Nephron progenitor cell (in vitro differentiated cells): Measurements from ENCODE around the gene TPSB2.
"Not testable (repeated sequence)": the region's sequence is repeated elsewhere in the genome, so short reads cannot be mapped to it uniquely, and the experiment has no call there.

Experiments used
- DNase-seq: peaks from one replicate; pipeline ENCODE4 v3.0.0; 2021
- H3K27ac Mint-ChIP-seq: 2 replicates; pipeline ENCODE4 v1.8.0; 2021; ENCODE audit warnings: mild to moderate bottlenecking, moderate library complexity, mixed read lengths
- H3K27me3 Mint-ChIP-seq: 2 replicates; pipeline ENCODE4 v1.8.0; 2021; ENCODE audit warnings: mild to moderate bottlenecking, low read depth, mixed read lengths; ENCODE audit not compliant: poor library complexity
- H3K36me3 Mint-ChIP-seq: 2 replicates; pipeline ENCODE4 v1.8.0; 2021; ENCODE audit warnings: low read depth, mixed read lengths
- H3K4me1 Mint-ChIP-seq: 2 replicates; pipeline ENCODE4 v1.8.0; 2021; ENCODE audit warnings: mixed read lengths
- H3K4me3 Mint-ChIP-seq: 2 replicates; pipeline ENCODE4 v1.8.0; 2021; ENCODE audit warnings: mild to moderate bottlenecking, moderate library complexity, mixed read lengths
- H3K9me3 Mint-ChIP-seq: 2 replicates; pipeline ENCODE4 v1.8.0; 2021; ENCODE audit warnings: mild to moderate bottlenecking, moderate library complexity, mixed read lengths
- TF ChIP-seq, protein P1 (sequence below): fragments of 200-600 bp; sonication (generic); IDR thresholded peaks from 2 replicates; pipeline ENCODE4 v1.5.0; 2021; ENCODE audit warnings: antibody characterized with exemption

TPSB2 gene

DNA sequence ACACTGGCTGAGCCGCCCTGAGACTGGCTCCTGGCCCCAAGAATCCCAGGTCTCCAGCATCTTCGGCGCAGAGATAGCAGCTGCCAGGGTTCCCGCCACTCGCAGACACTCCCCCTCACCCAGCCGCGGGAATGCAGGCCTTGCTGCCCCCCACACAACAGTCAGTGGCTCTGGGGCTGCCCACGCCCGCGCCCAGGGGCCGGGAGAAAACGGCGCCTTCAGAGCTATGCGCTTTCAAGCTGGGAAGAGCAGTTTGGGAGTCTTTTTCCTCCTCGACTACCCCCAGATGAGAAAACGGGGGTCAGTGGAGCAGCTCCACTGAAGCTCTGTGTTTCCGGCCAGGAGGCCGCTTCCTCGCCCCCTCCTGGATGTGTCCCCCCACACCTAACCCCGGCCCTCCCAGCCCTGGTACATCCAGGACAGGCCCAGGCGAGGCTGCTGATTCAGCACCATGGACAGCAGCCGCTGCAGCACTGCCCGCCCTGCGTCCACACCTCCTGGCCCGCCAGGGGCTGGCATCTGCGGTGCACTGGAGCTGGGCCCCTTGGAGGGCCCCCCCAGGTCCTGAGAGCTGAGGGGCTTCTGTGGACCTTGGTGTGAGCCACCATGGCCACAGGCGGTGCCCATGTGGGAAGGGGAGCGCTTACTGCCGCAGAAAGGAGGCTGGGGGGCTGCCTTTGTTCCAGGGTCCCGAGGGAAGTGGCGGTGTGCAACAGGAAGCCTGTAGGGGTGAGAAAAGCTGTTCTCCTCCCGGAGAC is 41.4 kb downstream of the TPSB2 start:
- TF ChIP-seq, protein P1, sequence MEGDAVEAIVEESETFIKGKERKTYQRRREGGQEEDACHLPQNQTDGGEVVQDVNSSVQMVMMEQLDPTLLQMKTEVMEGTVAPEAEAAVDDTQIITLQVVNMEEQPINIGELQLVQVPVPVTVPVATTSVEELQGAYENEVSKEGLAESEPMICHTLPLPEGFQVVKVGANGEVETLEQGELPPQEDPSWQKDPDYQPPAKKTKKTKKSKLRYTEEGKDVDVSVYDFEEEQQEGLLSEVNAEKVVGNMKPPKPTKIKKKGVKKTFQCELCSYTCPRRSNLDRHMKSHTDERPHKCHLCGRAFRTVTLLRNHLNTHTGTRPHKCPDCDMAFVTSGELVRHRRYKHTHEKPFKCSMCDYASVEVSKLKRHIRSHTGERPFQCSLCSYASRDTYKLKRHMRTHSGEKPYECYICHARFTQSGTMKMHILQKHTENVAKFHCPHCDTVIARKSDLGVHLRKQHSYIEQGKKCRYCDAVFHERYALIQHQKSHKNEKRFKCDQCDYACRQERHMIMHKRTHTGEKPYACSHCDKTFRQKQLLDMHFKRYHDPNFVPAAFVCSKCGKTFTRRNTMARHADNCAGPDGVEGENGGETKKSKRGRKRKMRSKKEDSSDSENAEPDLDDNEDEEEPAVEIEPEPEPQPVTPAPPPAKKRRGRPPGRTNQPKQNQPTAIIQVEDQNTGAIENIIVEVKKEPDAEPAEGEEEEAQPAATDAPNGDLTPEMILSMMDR: no peak
- DNase-seq: peak; percentile 89
- Mint-ChIP-seq H3K27ac (no peak overlapping the region), H3K27me3 (peaks cover 4% of the 10 kb centered on the region), H3K4me1 (peaks cover 14% of the 10 kb centered on the region), H3K4me3 (no peak overlapping the region), H3K9me3 (no peaks in the 10 kb centered on the region), H3K36me3 (no peaks in the 10 kb centered on the region)

DNA sequence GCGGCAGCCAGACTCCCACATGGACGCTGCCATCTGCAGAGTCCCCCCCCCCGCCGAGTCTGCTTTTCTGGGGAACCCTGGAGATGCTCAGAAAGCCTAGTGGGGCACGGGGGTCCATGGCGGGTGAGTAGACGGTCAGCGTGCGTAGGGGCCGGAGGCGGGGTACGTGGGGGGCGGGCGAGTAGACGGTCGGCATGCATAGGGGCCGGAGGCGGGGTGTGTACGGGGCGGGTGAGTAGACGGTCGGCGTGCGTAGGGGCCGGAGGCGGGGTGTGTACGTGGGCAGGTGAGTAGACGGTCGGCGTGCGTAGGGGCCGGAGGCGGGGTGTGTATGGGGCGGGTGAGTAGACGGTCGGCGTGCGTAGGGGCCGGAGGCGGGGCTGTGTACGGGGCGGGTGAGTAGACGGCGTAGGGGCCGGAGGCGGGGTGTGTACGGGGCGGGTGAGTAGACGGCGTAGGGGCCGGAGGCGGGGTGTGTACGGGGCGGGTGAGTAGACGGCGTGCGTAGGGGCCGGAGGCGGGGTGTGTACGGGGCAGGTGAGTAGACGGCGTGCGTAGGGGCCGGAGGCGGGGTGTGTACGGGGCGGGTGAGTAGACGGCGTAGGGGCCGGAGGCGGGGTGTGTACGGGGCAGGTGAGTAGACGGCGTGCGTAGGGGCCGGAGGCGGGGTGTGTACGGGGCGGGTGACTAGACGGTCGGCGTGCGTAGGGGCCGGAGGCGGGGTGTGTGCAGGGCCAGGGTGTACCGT is 44.4 kb downstream of the TPSB2 start:
- H3K4me3 Mint-ChIP-seq, H3K27me3 Mint-ChIP-seq, H3K36me3 Mint-ChIP-seq, H3K27ac Mint-ChIP-seq, H3K9me3 Mint-ChIP-seq, DNase-seq: not testable (repeated sequence)
- peaks cover 23% of the 10 kb centered on the region for H3K4me1 Mint-ChIP-seq

DNA sequence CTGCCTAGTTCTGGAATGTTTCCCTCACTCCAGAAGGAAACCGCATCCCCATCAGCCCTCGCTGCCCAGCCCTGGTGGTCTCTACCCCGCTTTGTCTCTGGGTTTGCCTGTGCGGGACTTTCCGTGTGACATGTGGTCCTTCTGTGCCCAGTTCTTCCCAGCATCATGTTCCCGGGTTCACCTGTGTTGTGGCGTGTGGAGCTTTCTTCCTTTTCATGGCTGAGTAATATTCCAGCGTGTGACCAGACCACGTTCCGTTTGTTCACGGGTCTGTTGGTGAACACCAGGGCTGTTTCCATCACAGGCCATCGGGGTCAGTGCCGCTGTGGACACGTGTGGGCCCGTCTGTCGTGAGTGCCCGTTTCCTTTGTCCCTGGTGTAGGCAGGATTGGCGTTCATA is 45.0 kb downstream of the TPSB2 start:
- Mint-ChIP-seq H3K36me3 (no peaks in the 10 kb centered on the region), H3K9me3 (no peaks in the 10 kb centered on the region), H3K4me3 (no peak overlapping the region), H3K4me1 (peaks cover 23% of the 10 kb centered on the region), H3K27me3 (peaks cover 4% of the 10 kb centered on the region), H3K27ac (no peak overlapping the region)
- no peak for DNase-seq
- TF ChIP-seq, protein P1: no peak

DNA sequence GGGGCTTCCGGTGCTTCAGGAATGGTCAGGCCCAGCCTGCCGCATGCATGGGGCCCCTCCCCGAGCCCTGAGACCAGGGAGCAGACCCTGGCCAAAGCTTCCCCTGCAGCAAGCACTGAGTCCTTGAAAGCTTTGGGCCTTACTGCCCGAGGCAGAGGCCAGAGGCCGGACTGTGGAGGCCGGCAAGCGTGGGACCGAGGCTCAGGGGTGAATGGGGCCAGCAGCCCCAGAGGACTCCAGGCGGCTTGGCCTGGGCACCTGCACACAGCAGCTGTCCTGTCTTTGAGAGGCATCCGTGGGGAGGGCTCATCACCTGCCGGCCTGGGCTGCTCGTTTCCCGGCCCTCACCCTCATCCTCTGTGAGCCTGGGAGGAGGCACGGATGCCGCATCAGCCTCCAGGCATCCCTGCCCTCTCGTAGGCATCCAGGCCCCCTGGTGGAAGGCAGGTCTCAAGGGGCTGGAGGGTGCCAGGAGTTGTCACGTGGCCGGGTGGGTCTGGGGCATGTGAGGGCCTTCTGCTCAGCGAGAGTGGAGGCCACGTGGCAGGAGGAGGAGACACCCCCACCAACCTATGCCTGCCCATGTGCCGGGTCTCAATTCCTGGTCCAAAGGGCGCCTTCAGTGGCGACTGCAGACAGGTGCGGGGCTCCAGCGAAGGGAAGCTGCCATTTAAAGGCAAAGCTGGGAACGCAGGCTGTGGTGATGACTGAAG is 45.7 kb downstream of the TPSB2 start:
- Mint-ChIP-seq H3K9me3 (no peaks in the 10 kb centered on the region), H3K4me3 (no peak overlapping the region), H3K4me1 (peaks cover 23% of the 10 kb centered on the region), H3K27me3 (no peaks in the 10 kb centered on the region), H3K27ac (no peak overlapping the region), H3K36me3 (no peaks in the 10 kb centered on the region)
- no peak for DNase-seq
- TF ChIP-seq, protein P1: no peak

- Mint-ChIP-seq H3K4me3 (no peak overlapping the region), H3K27ac (no peak overlapping the region), H3K4me1 (peaks cover 19% of the 10 kb centered on the region), H3K9me3 (no peaks in the 10 kb centered on the region), H3K27me3 (no peaks in the 10 kb centered on the region), H3K36me3 (no peaks in the 10 kb centered on the region)
- TF ChIP-seq, protein P1: no peak
- DNase-seq: peak; percentile 72
These were observed 46.8 kb downstream of the TPSB2 start for GRCh38 chr16:1182950-1183907.
